K562 (cell line): ENCODE data around the gene SMYD2. TPM values are rescaled to one million over a fixed set of nuclear protein-coding genes. Genes with fewer than 3 reads are reported as not detected.

Experiments
- KLF1 ChIP-seq: fragments of 450-650 bp; IDR thresholded peaks from 2 replicates; pipeline ENCODE4 v1.6.1; 2016; ENCODE audit warnings: missing genetic modification characterization, missing compliant biosample characterization
- KLF6 ChIP-seq: fragments of 250-450 bp; sonication (Bioruptor Pico); IDR thresholded peaks from 2 replicates; pipeline ENCODE4 v1.4.0; 2020; ENCODE audit warnings: mild to moderate bottlenecking, moderate library complexity, borderline replicate concordance
- MGA ChIP-seq: fragments of 450-650 bp; IDR thresholded peaks from 2 replicates; pipeline ENCODE4 v1.6.1; 2016; ENCODE audit warnings: mild to moderate bottlenecking, moderate library complexity
- POLR2AphosphoS2 ChIP-seq: IDR thresholded peaks from 2 replicates; pipeline ENCODE4 v1.6.1; 2012; ENCODE audit warnings: low read length, improper control_type of control experiment
- TCF15 ChIP-seq: fragments of 250-450 bp; sonication (Bioruptor Pico); IDR thresholded peaks from 2 replicates; pipeline ENCODE4 v1.8.0; 2022; ENCODE audit warnings: moderate library complexity, mild to moderate bottlenecking, inconsistent platforms
- TEAD1 ChIP-seq, 2 experiments: fragments of 450-650 bp in 1 of 2; sonication (generic) in 1 of 2; formaldehyde crosslinking; IDR thresholded peaks; 2 replicates each; pipeline versions ENCODE4 v1.4.0 to v1.8.0; 2020 to 2022; ENCODE audit warnings: mild to moderate bottlenecking in 2 of 2, missing genetic modification reagents in 1 of 2
- XRCC3 ChIP-seq: fragments of 450-650 bp; IDR thresholded peaks from 2 replicates; pipeline ENCODE4 v1.6.1; 2017; ENCODE audit warnings: mild to moderate bottlenecking, moderate library complexity
- ZNF583 ChIP-seq: fragments of 250-450 bp; sonication (Bioruptor Pico); IDR thresholded peaks from 2 replicates; pipeline ENCODE4 v1.4.0; 2020
- ZNF592 ChIP-seq: fragments of 450-650 bp; IDR thresholded peaks from 2 replicates; pipeline ENCODE4 v1.6.1; 2017; ENCODE audit warnings: antibody characterized with exemption, mild to moderate bottlenecking
- polyA plus RNA-seq, 8 experiments: library from polyadenylated mRNA; depleted of rRNA in 4 of 8; stranded (reverse) in 5 of 8; unstranded in 3 of 8; fragments of >200 nt; fragmentation: Nextera tagmentation in 2 of 8; fragmentation: Illumina TruSeq in 1 of 8; extraction: Ambion mirVana in 2 of 8; extraction: Trizol in 1 of 8; gene quantifications; 2 replicates each; pipeline versions ENCODE4 v1.2.1 to v1.2.3, GENCODE V29; 2011 to 2014; ENCODE audit warnings: inconsistent platforms in 1 of 8, missing spikeins in 1 of 8
- total RNA-seq, 7 experiments: library from RNA; depleted of rRNA in 6 of 7; stranded (reverse); fragments of >200 nt in 6 of 7; fragmentation: Illumina TruSeq in 2 of 7; extraction: Trizol in 2 of 7; gene quantifications; 2 replicates each; pipeline versions ENCODE4 v1.2.1 to v1.2.3, GENCODE V29; 2011 to 2021; ENCODE audit warnings: low replicate concordance in 1 of 7

Gene SMYD2
- total and polyA plus RNA-seq, 9 of the 15 experiments (the other 6 are each of a cell fraction or from before 2014, with no cell fraction given), result 13.8 to 81.3 (median 39.9) TPM

GRCh38 chr1:214303141-214303930, 22.4 kb downstream of the SMYD2 start (continued):
- TF ChIP-seq MGA (no peak), ZNF592 (no peak), KLF1 (no peak), POLR2AphosphoS2 (no peak), ZNF583 (CRISPR knock-in tag) (no peak), XRCC3 (no peak), KLF6 (CRISPR knock-in tag) (no peak), TCF15 (CRISPR knock-in tag) (no peak), TEAD1 (CRISPR knock-in tag; IDR thresholded peaks at IDR 0.05) (no peak)
